ENCODE results near the gene DLGAP1.

The DLGAP1 gene

DNA sequence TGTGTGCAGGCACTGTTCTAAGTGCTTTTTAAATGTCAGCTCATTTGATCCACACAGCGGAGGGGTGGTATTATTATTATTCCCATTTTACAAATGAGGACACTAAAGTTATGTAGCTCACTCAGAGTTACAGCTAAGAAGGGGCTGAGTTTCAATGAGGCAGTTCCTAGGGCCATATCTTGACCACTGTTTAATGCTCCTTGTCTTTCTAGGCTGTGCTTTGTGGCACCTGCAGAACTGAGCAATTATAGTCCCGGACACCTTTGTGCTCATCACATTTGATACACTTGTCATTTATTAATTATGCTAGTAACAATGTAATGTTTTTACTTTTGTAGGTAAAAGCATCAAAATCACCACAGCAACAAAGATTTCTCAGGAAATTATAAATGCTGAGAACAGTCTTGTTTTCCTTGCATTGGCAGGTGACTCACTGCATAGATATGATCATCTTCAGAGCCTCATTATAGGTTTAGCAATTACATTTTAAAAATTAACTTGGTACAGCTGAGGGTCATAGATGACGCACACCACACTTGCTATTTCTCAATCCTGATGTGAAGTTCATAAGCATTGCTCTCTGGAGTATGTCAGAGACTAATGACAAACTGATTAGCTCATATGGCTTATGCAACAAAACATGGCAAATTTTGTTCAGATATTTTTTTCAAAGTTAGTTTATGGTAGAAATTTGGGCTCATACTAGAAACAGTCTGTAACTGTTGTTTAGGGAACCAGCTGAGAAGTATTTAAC lies 638.3 kb downstream of the DLGAP1 start:
- peak; percentile 93 for DNase-seq (ENCODE audit: low read depth)

DNA sequence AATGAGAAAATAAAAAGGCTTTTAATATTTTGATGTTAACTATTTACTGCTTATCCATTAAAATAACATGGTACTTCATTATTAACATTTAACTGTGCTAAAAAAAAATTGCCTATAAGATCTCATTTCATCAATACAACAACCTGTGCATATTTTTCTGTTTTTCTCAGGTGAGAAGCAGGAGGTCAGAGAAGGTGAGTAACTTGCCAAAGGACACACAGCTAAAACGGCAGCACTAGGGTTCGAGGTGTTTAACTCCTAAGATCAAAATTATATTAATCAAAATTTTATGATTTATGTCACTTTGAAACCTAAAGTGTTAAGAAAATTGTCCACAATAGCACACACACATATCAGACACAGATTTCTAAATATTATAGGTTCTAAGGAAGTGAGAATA lies 639.1 kb downstream of the DLGAP1 start:
- no peak for DNase-seq (ENCODE audit: low read depth)

DNA sequence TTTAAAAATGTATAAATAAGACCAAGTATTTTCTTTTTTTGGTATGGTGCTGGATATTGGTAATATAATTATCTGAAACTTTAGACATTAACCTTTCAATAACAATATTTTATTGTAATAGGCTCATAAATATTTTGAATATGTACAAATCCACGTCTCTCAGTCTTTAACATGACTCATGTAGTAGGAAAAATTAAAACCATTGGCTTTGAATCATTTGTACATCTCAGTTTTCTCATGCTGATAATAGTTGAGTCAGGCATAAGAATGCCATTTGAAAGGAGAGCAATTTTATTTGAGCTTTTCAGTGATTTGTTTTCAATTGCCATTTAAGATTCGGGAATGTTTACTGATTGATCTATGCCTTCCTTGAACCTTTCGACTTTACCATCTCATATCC lies 640.3 kb downstream of the DLGAP1 start:
- peak; percentile 31 for DNase-seq (ENCODE audit: low read depth)

DNA sequence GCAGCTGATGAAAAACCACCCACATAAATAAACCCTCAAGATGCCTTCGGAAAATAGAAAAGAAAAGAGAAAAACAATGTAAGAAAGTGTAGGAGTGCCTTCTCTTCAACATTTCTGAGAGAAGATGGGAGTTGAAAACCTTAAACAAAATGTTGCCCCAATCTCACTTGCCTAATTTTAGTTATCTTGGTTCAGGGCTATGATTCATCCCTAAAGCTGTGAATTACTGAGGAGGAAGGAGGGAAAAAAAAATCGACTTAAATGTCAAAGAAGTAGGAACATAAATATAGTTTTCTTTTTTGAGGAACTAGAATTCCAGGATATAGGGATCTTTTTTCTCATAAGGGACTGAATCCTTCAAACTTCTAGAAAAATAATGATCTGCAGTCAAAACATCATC lies 644.8 kb downstream of the DLGAP1 start:
- DNase-seq (ENCODE audit: low read depth): no peak

DNA sequence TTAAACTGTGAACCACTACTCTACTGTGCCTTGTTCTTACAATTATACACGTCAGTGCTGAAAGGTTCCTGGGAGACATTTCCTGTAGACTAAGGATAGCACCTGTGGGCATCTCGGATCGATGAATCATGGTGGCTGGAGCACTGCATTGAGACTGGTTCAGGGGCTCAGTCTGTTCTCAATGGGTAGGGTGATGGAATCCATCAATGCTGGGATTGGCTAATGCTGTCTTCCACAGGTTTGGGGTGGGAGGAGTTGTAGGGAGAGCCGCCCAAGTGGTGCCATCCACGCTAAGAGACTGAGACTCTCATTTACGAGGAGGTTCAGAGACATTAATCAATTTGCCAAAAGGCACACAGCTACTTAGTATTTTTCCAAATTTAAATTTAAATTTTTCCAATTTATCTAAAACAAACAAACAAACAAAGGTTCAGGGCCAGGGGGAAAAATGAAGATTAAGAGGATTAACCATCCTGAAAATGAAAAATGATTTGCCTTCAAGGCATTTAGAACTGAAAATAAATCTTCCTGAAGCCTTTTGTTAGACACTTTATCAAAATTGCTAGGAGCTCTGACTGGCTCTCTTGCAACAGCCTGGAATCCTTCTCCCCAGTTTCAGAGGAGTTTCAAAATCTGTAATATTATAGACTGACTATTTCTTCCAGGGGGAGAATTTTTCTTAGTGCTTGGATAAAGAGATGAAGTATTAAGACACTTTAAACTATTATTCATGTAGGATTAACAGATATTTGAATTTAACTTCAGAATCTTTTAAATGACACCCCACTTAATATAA lies 645.9 kb downstream of the DLGAP1 start:
- no peak for DNase-seq (ENCODE audit: low read depth)

DNA sequence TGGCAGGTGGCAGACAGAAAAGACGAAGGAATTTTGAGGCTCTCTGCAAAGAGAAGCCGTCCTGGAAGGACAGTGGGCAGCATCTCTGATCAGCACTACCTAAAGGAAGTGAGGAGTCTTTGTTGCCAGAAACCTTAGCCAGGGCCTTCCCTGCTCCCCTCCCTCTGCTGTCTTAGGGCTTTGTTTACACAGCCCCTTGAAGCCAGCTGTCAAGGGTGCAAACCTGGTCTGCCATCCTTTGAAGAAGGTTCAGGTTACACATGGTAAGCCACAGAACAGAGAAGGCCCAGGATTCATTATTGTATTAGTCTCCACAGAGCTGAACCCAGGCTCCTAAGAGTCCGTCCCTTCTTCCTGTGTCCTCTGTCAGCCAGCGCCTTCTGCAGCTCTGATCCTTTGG lies 648.5 kb downstream of the DLGAP1 start:
- no peak for DNase-seq (ENCODE audit: low read depth)

DNA sequence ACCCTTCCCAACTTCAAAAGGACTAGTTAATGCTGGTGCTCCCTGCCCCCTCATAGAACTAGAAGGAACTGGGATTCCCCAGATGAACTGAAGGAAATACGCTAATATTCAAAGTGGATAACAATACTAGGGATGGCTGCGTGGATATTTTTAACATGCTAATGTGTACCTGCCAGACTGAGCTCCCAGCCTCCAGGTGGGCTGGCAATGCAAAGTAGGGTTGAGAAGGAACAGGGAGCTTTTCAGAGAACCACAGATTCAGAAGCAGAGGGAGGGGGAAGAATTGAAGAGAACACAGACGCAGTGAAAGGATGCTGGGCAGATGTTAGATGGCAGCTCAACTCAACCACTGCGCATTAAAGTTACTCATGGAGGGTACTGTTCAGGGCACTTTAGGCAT lies 650.8 kb downstream of the DLGAP1 start:
- no peak for DNase-seq (ENCODE audit: low read depth)

DNA sequence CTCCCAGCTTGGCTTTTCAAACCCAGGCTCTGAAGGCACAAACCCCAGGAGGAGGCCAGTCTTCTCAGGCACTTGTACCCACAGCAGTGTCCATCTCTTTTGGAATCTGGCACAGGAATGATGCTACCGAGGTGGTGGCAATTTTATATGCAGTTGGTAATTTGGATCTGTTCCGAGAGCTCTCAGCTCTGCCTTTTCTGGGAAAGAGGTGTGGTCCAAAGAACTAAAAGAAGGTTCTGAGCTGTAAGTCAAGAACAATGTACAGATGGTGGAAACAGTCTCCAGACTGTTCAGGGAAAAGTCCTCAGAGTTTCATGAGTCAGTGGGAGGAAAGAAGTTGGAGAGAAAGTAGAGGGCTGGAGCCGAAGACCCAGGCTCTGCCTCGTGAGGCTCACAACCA lies 651.8 kb downstream of the DLGAP1 start:
- DNase-seq (ENCODE audit: low read depth): no peak

DNA sequence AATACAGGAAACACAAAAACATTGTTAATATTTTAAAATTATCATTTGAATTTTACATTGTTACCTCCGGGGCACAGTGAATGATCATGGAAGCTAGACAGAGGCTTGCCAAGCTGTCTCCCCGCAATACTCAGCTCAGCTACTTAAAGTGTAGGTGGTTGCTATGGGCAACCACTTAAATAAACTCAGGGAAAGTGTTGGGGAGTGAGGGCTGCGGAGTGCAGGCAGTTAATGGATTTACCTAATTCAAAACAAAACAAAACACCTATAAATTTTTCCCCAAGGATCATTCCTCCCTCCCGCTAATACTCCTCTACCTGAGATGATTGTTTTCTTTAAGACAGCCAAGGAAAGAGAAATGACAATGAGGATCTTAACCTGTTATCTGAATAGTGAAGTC lies 655.6 kb downstream of the DLGAP1 start:
- DNase-seq (ENCODE audit: low read depth): no peak

DNA sequence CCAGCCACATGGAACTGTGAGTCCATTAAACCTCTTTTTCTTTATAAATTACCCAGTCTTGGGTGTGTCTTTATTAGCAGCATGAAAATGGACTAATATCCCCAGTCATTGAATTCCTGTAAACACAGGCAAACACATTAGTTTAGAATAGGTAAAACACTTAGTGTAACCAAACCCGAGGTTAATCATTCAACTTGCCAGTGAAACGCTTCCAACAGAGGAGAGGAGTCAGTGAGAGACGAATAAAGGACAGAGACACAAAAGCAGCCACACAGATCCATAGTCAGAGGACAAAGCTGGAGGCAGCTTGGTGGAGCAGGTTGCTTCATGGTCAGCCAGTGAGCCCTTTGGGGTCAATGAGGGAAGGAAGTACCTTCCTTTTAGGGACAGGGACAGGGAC lies 657.1 kb downstream of the DLGAP1 start:
- DNase-seq (ENCODE audit: low read depth): no peak

DNA sequence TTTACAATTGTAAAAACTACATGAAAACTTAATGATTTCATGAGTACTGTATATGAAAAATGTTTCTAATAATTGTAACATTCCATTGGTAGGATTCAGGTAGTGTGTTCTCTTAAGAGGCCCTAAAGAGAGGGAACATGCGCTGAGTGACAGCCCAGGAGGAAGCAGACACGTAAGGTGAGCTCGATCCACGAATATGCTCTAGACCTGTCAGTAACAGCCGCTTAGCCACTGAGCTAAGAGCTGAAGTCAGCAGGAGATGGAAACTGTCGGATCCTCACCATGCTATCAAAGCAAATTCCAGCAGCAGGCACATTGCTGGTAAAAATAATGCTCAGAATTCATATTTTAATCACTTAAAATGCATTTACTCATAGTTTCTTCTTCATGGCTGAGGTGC lies 658.7 kb downstream of the DLGAP1 start:
- DNase-seq (ENCODE audit: low read depth): no peak

DNA sequence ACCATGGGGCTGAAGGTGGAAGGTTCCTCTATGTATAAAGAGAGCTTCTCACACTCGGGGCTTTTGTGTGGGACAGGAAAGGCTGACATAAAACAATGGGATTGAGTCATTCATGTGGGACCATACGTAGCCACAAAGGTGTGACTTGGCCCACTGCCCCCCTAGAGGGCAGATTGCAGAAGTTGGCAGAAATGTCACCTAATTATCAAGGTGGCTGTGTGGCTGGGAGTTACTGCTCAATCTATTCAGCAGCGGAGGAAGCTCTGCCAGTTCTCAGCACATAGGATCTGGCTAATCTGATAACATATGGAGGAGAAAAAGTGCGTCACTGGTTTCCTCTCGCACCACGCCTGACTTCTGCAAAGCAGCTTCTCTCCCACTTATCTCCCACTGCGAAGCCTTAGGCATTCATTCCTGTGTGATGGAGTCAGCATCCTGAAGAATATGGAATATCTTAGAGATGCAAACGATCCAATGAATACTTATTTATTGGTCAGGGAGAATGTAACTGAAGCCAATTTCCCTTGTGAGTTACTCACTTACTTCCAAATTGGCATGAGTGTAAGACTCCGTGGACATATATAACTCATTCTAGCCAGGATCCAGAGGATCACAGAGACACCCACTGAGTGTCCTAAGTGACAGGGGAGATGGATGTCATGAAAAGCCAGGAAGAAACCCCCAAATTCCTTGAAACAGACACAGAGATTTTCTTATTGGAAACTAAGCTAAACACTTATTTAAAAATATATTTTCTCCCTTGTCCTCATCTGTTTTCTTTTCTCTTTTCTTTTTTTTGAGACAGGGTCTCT lies 660.4 kb downstream of the DLGAP1 start:
- DNase-seq (ENCODE audit: low read depth): peak; percentile 91

DNA sequence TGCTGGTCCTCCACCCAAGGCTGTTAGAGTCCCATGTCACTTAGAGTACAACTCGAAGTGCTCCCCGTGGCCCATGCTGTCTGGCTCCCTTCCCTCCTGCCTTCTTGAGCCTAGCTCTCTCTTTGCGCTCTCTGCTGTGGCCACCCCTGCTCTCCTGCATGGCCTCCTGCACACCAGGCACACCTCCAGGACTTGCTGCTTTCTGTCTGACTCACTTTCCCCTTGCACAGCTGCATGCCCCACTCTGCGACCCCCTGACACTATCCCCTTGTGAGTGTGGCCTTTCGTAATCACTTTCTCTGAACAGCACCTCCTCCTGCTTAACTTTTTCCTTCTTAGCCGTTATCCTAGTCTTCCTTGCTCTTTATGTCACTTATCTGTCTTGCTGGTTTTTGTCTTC lies 661.6 kb downstream of the DLGAP1 start:
- no peak for DNase-seq (ENCODE audit: low read depth)

DNA sequence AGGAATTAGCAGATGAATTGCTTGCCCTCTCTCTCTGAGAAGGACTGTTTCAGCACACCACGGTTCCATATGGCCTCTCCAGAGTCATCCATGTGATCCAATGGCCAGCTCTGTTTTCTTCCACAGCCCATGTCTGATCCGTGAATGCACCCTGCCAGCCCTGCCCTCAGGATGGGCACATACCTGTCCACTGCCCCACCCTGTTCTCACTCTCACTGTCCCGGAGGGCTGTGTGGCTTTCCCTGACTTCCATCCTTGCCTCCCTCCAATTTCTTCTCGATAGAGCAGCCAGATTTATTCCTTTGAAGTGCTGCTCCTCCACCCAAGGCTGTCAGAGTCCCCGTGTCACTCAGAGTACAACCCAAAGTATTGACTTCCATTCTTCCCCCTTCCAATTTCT lies 662.0 kb downstream of the DLGAP1 start:
- no peak for DNase-seq (ENCODE audit: low read depth)

DNA sequence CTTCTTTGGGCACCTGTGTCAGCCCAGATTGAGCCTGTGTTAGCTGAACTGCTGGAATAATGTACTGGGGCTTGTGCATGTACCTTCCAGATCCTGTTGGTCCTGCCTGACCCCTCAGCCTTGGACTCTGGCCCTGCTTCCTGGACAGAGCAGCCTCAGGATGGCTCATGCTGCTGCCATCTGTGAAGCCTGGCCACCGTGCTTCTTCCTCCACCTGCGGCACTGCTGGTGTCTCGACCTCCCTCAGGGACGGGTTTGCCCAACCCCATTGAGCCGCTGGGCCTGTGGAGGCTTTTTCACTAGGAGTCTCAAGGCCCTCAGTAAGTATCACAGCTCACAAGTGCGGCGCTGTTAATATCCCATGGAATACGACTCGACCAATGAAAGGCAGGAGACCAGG lies 662.4 kb downstream of the DLGAP1 start:
- DNase-seq (ENCODE audit: low read depth): no peak

DNA sequence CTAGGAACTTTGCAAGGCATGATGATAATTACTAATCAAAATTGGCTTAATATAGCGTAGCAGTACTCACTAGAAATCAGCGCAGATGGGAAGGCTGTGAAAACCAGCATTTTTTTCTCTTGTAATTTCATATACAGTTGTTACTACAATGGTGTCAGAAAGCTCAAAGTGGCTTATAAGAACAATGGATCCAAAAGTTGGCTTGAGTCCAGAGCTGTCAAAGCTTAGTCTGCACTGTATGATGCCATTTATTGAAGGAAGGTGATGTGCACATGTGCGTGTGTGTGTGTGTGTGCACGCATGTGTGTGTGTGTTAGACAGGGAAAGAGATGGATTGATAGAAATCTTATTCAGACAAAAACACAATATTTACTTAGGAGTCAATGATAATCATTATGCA lies 663.9 kb downstream of the DLGAP1 start:
- DNase-seq (ENCODE audit: low read depth): no peak

DNA sequence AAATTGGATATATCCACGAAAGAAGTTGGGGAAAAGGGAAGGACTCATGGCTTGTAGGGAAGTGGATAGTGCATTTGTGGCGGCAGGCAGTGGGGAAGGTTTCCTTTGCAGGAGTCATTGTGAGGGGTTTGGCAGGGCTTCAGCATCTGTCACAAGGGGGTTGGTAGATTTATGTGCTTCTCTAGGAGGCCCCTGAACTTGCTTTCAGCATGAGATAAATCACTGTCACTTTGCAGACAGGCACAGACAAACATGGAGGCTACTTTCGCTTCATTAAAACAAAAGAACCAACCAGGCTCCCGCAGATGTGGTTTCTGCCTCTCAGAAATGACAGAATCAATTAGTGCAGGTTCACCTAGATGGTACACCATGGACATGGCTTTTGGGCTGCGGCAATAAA lies 664.4 kb downstream of the DLGAP1 start:
- DNase-seq (ENCODE audit: low read depth): no peak

DNA sequence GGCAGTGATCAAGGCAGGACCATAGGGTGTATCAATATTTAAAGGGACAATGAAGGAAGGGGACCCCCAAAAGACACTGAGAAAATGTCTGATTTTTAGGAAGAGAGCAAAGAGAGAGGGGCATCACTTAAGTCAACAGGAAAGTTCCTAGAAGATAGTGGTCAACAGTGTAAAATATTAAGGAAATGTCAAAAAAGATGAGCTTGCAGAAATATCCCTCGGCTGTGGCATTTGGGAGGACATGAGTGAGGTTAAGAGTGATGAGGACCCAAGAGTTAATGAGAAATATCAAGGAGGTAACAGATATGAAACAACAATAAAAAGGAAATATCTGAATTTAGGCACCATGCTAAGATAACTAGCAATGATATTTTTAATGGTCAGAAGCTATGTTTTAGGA lies 665.6 kb downstream of the DLGAP1 start:
- no peak for DNase-seq (ENCODE audit: low read depth)

DNA sequence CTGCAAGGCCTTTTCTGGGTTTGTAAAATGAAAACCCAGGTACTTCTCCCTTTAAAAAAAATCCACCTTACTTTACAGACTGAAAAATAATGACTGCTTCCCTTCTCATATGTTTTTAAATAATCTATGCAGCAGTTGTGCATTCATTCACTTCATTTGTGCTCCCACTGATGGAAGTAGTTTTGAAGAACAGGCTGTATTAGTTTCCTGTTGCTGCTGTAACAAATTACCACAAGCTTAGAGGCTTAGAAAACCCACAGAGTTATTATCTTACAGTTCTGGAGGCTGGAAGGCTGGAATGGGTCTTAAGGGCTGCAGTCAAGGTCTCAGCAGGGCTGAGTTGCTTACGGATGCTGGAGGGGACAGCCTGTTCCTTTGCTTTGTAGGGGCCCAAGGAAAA lies 670.2 kb downstream of the DLGAP1 start:
- no peak for DNase-seq (ENCODE audit: low read depth)

DNA sequence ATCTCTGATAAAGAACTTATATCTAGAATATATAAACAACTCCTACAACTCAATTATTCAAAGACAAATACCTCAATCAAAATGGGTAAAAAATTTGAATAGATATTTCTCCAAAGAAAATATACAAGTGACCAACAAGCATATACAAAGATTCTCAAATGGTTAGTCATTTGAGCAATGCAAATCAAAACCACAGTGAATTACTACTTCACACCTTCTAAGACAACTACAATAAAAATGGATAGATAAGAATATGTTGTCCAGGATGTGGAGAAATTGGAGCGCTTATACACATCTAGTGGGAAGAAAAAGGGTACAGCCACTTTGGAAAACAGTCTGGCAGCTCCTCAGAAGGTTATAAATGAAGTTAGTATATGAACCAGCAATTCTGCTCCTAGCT lies 672.2 kb downstream of the DLGAP1 start:
- DNase-seq (ENCODE audit: low read depth): no peak

DNA sequence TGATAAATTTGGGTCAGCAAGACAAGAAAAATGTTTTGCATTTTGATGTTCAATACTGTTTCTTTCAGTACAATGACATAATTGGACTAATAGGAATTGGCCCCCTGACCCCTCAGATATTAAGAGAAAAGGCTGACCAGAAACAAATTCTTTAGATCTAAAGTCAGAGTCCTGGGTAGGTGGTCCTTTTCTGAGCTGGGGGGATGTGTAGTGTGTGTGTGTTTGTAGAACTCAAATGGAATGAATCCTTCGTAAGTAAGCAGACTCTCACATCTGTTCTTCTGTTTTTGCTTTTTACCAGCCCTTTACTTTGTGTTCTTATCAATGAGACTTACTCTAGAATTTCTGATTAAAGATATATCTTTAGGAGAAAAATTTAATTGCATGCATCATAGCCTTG lies 677.4 kb downstream of the DLGAP1 start:
- DNase-seq (ENCODE audit: low read depth): no peak

DNA sequence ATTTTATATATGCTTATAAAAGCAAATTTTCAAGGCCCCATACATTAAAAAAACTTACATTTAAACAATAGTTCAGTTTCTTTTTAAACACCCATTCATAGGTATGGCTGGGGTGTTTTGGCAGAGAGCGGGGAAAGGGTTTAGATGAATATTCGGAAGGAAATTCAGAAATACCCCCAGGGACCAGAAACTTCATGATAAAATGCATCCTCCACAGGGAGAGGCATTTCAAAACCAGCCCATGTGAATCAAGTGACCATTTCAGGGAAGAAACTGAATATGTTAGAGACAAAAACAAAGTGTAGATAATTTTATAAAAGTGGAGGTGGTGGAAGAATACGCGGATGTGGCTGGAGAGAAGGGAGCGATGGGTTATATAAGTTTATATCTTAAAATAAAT lies 678.0 kb downstream of the DLGAP1 start:
- DNase-seq (ENCODE audit: low read depth): no peak

DNA sequence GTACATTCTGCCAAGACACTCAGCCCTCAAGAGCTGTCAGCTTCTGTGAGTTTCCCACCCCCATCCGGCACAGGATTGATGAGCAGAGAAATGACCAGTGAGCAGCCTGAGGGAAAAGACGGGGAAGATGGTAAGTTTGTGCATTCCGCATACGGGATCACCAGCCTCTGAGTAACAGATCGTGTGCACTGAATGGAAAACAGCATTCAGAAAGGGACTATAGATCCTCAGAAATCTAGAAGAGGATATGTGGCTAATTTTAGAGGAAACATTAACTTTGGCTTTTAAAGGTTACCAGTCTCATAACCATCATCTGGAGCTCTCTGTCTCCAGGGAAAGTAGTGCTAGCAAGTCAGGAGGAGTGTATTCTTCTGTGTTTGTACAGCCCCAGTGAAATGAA lies 679.1 kb downstream of the DLGAP1 start:
- no peak for DNase-seq (ENCODE audit: low read depth)
